ENCODE measurements around the gene TKTL2. TPM values are rescaled to one million over a fixed set of nuclear protein-coding genes. Genes with fewer than 3 reads are reported as not detected.

TKTL2 gene
- total and polyA plus RNA-seq, 10 of the 15 experiments (the other 5 are each of a cell fraction or from before 2014, with no cell fraction given), result 0.03 to 0.04 (median 0.03) TPM; not detected in 7

DNA sequence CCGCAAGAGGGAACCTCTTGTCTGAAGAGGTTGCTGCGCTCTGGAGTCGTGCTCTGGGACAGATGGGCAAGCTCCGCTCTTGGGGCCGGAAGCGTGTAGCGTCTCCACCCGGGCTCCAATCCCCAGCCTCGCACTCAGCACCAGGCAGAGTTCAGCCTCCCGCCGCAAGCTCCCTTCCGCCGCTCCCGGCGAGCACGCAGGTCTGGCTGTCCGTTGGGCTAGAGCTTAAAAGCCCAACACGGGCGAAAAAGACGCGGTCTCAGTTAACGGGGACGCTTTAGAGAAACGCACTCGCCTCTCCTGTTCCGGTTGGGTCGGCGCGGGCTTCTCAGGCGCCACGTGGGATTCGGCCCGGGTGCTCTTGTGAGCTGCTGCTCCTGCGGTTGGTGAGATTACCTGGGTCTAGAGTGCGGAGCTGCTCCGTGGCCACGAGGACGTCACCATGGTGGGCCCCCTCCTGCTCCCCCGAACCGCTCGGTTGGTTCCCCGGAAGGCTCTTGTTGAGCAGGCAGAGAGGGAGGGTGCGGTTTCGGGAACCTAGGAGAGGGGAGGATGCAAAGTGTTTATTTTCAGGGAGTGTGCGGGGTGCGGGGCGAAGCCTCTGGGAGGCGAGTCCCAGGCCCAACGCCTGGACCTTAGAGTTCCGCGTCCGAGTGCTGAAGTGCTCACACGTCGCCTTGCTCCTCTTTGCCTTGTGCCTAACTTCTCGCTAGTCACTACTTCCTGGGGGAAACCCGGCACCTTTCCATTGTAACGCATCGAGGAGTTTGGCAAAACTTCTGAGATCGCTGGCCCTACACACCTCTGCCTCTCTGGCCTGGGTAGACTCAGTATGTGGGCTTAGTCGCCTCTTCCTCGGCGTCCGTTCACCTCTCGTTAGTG lies 21.0 kb upstream of the TKTL2 start, which contains the start of gene TMA16 (continued):
- TF ChIP-seq HDGF (IDR thresholded peaks at IDR 0.05) (no peak), ZNF687 (IDR thresholded peaks at IDR 0.05) (peak; percentile 76), SMAD1 (IDR thresholded peaks at IDR 0.05; ENCODE audit: low read depth, partially characterized antibody) (peak; percentile 15), NRF1 (conservative IDR thresholded peaks at IDR 0.05; ENCODE audit: low read depth, low read length) (no peak), ZSCAN29 (IDR thresholded peaks at IDR 0.05) (peak; percentile 74; the same call in 1 of the 2 replicates), RUNX3 (IDR thresholded peaks at IDR 0.05; ENCODE audit: low read length) (peak; percentile 81)
